ENCODE measurements around the gene TPRX1. TPM values are rescaled to one million over a fixed set of nuclear protein-coding genes. Genes with fewer than 3 reads are reported as not detected.
"Not testable (repeated sequence)": the region's sequence is repeated elsewhere in the genome, so short reads cannot be mapped to it uniquely, and the experiment has no call there.

The TPRX1 gene
- polyA plus RNA-seq, 4 donors = not detected

- Histone ChIP-seq H3K9me3 (ENCODE audit: control insufficient read depth in 2 of 2, insufficient read depth in 1 of 2, low read depth in 1 of 2, low read length in 1 of 2) (no peaks in the 10 kb centered on the region), H3K4me1 (ENCODE audit: control insufficient read depth in 3 of 3, insufficient read depth in 2 of 3, low read depth in 1 of 3, low read length in 2 of 3) (no peaks in the 10 kb centered on the region), H3K36me3 (ENCODE audit: control insufficient read depth in 3 of 3, insufficient read depth in 2 of 3, low read depth in 1 of 3, low read length in 3 of 3) (no peaks in the 10 kb centered on the region), H3K27me3 (ENCODE audit: control insufficient read depth in 3 of 3, insufficient read depth in 3 of 3, low read length in 3 of 3) (peaks cover 0 to 6% (median 0%) of the 10 kb centered on the region in 3 donors), H3K4me3 (ENCODE audit: low read depth in 1 of 3, low read length in 3 of 3) (no peak overlapping the region), H3K27ac (ENCODE audit: low read depth in 1 of 3, low read length in 2 of 3) (no peak overlapping the region)
- no peak for DNase-seq
- WGBS, 3 donors = 43 to 59% (median 45%) methylated on average over 14 of the region's 14 CpGs
- no peak for FAIRE-seq
Measured at GRCh38 chr19:47797996-47798903, 6.1 kb downstream of the TPRX1 start.

DNA sequence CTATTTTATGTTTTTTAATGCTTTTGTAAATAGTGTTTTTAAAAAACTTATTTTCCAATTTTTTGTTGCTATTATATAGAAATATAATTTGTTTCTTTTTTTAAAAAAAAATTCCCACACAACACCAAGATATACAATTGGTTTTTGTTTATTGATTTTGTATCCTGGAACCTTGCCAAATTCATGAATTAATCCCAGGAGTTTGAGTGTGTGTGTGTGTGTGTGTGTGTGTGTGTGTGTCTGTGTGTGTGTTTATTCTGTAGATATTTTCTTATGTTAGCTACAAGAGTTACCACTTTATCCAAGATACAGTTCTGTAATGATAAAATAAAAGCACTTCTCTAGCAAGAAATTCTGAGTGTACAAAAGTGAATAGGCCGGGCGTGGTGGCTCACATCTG is 7.6 kb downstream of the TPRX1 start:
- Histone ChIP-seq H3K27me3 (ENCODE audit: control insufficient read depth in 3 of 3, insufficient read depth in 3 of 3, low read length in 3 of 3) (peaks cover 0 to 6% (median 0%) of the 10 kb centered on the region in 3 donors), H3K36me3 (ENCODE audit: control insufficient read depth in 3 of 3, insufficient read depth in 2 of 3, low read depth in 1 of 3, low read length in 3 of 3) (no peaks in the 10 kb centered on the region), H3K4me3 (ENCODE audit: low read depth in 1 of 3, low read length in 3 of 3) (no peak overlapping the region), H3K27ac (ENCODE audit: low read depth in 1 of 3, low read length in 2 of 3) (no peak overlapping the region), H3K9me3 (ENCODE audit: control insufficient read depth in 2 of 2, insufficient read depth in 1 of 2, low read depth in 1 of 2, low read length in 1 of 2) (no peaks in the 10 kb centered on the region), H3K4me1 (ENCODE audit: control insufficient read depth in 3 of 3, insufficient read depth in 2 of 3, low read depth in 1 of 3, low read length in 2 of 3) (no peaks in the 10 kb centered on the region)
- 45 to 69% (median 50%) methylated on average over 2 of the region's 2 CpGs for WGBS, 3 donors
- DNase-seq = no peak
- FAIRE-seq = no peak

DNA sequence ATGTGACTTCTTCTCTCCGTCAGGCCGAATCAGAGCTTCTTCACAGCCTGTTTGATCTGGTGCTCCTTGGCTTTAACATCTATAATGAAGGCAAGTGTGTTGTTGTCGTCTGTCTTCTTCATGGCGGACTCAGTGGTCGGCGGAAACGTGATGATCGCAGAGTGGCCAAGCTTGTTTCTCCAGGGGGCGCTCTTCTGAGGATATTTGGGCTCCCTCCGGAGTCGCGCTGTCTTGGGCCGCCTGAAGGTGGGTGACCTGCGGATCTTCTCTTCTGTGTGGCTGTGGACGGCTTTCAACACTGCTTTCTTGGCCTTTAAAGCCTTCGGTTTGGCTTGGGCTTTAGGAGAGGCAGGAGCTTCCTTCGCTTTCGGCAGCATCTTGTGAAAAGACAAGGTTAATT is 9.8 kb downstream of the TPRX1 start:
- H3K4me1 ChIP-seq (ENCODE audit: control insufficient read depth in 3 of 3, insufficient read depth in 2 of 3, low read depth in 1 of 3, low read length in 2 of 3) = no peaks in the 10 kb centered on the region
- H3K36me3 ChIP-seq (ENCODE audit: control insufficient read depth in 3 of 3, insufficient read depth in 2 of 3, low read depth in 1 of 3, low read length in 3 of 3) = no peaks in the 10 kb centered on the region
- 83 to 89% (median 89%) methylated on average over 18 of the region's 18 CpGs for whole genome bisulfite sequencing, 3 donors
- H3K27ac ChIP-seq (ENCODE audit: low read depth in 1 of 3, low read length in 2 of 3) = no peak overlapping the region
- H3K9me3 ChIP-seq (ENCODE audit: control insufficient read depth in 2 of 2, insufficient read depth in 1 of 2, low read depth in 1 of 2, low read length in 1 of 2) = no peaks in the 10 kb centered on the region
- DNase-seq (no peak), FAIRE-seq (no peak)
- peaks cover 0 to 6% (median 0%) of the 10 kb centered on the region in 3 donors for H3K27me3 ChIP-seq (ENCODE audit: control insufficient read depth in 3 of 3, insufficient read depth in 3 of 3, low read length in 3 of 3)
- H3K4me3 ChIP-seq (ENCODE audit: low read depth in 1 of 3, low read length in 3 of 3) = no peak overlapping the region

DNA sequence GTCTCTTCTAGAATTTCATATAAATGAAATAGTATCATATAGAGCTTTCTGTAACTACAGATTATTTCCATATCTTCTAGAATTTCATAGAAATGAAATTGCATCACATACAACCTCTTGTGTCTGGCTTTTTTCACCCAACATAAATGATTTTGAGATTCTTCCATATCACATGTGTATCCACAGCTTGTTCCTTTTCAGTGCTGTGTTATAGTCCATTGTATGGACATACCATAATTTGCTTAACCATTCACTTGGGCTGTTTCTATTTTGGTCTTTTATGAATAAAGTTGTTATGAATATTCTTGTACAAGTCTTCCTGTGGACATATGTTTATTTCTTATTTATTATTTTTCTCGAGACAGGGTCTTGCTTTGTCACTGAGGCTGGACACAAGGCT is 11.7 kb downstream of the TPRX1 start:
- Histone ChIP-seq H3K4me3 (ENCODE audit: low read depth in 1 of 3, low read length in 3 of 3) (no peak overlapping the region), H3K4me1 (ENCODE audit: control insufficient read depth in 3 of 3, insufficient read depth in 2 of 3, low read depth in 1 of 3, low read length in 2 of 3) (no peaks in the 10 kb centered on the region), H3K27ac (ENCODE audit: low read depth in 1 of 3, low read length in 2 of 3) (no peak overlapping the region), H3K36me3 (ENCODE audit: control insufficient read depth in 3 of 3, insufficient read depth in 2 of 3, low read depth in 1 of 3, low read length in 3 of 3) (peaks cover 0 to 5% (median 0%) of the 10 kb centered on the region in 3 donors), H3K27me3 (ENCODE audit: control insufficient read depth in 3 of 3, insufficient read depth in 3 of 3, low read length in 3 of 3) (no peaks in the 10 kb centered on the region), H3K9me3 (ENCODE audit: control insufficient read depth in 2 of 2, insufficient read depth in 1 of 2, low read depth in 1 of 2, low read length in 1 of 2) (no peaks in the 10 kb centered on the region)
- 83 to 96% (median 96%) methylated on average over 1 of the region's 1 CpG for WGBS, 3 donors
- FAIRE-seq = no peak
- DNase-seq = no peak

DNA sequence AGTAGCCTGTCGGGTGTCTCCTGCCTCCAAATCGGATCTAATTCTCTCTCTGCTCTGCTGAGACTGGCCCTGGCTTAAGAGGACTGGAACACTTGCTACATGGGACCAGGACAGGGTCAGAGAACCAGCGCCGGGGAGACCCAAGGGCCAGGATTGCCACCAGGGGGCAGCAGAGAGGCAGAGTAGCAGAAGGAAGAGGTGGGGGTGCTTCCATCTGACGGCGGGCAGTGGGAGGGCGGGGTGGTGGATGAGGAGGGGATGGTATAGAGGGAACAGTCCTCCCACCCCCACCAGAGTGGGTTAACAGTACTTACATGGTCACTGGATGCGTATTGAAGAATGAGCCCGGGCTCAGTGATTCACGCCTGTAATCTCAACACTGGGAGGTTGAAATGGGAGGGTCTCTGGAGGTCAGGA is 13.9 kb downstream of the TPRX1 start:
- no peak overlapping the region for H3K4me3 ChIP-seq (ENCODE audit: low read depth in 1 of 3, low read length in 3 of 3)
- DNase-seq (peak; percentile 71 to 81), FAIRE-seq (no peak)
- WGBS, 3 donors = 9 to 12% (median 11%) methylated on average over 10 of the region's 10 CpGs
- H3K9me3 ChIP-seq (ENCODE audit: control insufficient read depth in 2 of 2, insufficient read depth in 1 of 2, low read depth in 1 of 2, low read length in 1 of 2) = no peaks in the 10 kb centered on the region
- H3K36me3 ChIP-seq (ENCODE audit: control insufficient read depth in 3 of 3, insufficient read depth in 2 of 3, low read depth in 1 of 3, low read length in 3 of 3) = peaks cover 0 to 23% (median 0%) of the 10 kb centered on the region in 3 donors
- no peak overlapping the region for H3K27ac ChIP-seq (ENCODE audit: low read depth in 1 of 3, low read length in 2 of 3)
- no peaks in the 10 kb centered on the region for H3K4me1 ChIP-seq (ENCODE audit: control insufficient read depth in 3 of 3, insufficient read depth in 2 of 3, low read depth in 1 of 3, low read length in 2 of 3)
- H3K27me3 ChIP-seq (ENCODE audit: control insufficient read depth in 3 of 3, insufficient read depth in 3 of 3, low read length in 3 of 3) = no peaks in the 10 kb centered on the region

DNA sequence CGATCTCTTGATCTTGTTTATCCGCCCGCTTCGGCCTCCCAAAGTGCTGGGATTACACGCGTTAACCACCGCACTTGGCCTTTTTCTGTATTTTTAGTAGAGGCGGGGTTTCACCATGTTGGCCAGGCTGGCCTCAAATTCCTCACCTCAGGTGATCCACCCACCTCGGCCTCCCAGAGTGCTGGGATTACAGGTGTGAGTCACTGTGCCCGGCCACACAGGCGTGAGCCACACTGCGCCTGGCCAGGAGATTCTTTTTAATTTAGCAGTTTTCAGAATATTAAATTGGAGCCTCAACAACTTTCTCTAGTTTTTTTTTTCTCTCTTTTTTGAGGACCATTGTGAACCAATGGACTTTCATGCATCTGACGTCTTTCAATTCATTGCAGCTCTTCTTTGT is 14.5 kb downstream of the TPRX1 start:
- not testable (repeated sequence) for H3K4me1 ChIP-seq (ENCODE audit: control insufficient read depth in 3 of 3, insufficient read depth in 2 of 3, low read depth in 1 of 3, low read length in 2 of 3); H3K4me3 ChIP-seq (ENCODE audit: low read depth in 1 of 3, low read length in 3 of 3); FAIRE-seq; H3K9me3 ChIP-seq (ENCODE audit: control insufficient read depth in 2 of 2, insufficient read depth in 1 of 2, low read depth in 1 of 2, low read length in 1 of 2); H3K27me3 ChIP-seq (ENCODE audit: control insufficient read depth in 3 of 3, insufficient read depth in 3 of 3, low read length in 3 of 3); H3K27ac ChIP-seq (ENCODE audit: low read depth in 1 of 3, low read length in 2 of 3); DNase-seq
- peaks cover 0 to 29% (median 0%) of the 10 kb centered on the region in 3 donors for H3K36me3 ChIP-seq (ENCODE audit: control insufficient read depth in 3 of 3, insufficient read depth in 2 of 3, low read depth in 1 of 3, low read length in 3 of 3)
- 81 to 87% (median 84%) methylated on average over 13 of the region's 13 CpGs for WGBS, 3 donors

DNA sequence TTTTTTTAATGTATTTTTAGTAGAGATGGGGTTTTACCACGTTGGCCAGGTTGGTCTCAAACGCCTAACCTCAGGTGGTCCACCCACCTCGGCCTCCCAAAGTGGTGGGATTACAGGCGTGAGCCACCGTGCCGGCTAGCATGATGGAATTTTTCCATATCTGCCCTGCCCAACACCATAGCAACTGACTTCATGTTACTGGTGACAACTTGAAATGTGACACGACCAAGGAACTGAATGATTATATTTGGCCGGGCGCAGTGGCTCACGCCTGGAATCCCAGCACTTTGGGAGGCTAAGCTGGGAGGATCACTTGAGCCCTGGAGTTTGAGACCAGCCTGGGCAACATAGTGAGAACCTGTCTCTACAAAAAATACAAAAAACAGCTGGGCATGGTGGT is 17.0 kb downstream of the TPRX1 start:
- peaks cover 0 to 51% (median 0%) of the 10 kb centered on the region in 3 donors for H3K36me3 ChIP-seq (ENCODE audit: control insufficient read depth in 3 of 3, insufficient read depth in 2 of 3, low read depth in 1 of 3, low read length in 3 of 3)
- not testable (repeated sequence) for H3K27me3 ChIP-seq (ENCODE audit: control insufficient read depth in 3 of 3, insufficient read depth in 3 of 3, low read length in 3 of 3); DNase-seq; H3K4me3 ChIP-seq (ENCODE audit: low read depth in 1 of 3, low read length in 3 of 3); H3K27ac ChIP-seq (ENCODE audit: low read depth in 1 of 3, low read length in 2 of 3); FAIRE-seq; H3K9me3 ChIP-seq (ENCODE audit: control insufficient read depth in 2 of 2, insufficient read depth in 1 of 2, low read depth in 1 of 2, low read length in 1 of 2); H3K4me1 ChIP-seq (ENCODE audit: control insufficient read depth in 3 of 3, insufficient read depth in 2 of 3, low read depth in 1 of 3, low read length in 2 of 3)
- WGBS, 3 donors = 86 to 89% (median 88%) methylated on average over 10 of the region's 10 CpGs

GRCh38 chr19:47786566-47786965 is 17.8 kb downstream of the TPRX1 start:
- H3K36me3 ChIP-seq (ENCODE audit: control insufficient read depth in 3 of 3, insufficient read depth in 2 of 3, low read depth in 1 of 3, low read length in 3 of 3) = peaks cover 0 to 58% (median 2%) of the 10 kb centered on the region in 3 donors
- no peak for FAIRE-seq

More at GRCh38 chr19:47786566-47786965, 17.8 kb downstream of the TPRX1 start:
- DNase-seq = no peak
- H3K9me3 ChIP-seq (ENCODE audit: control insufficient read depth in 2 of 2, insufficient read depth in 1 of 2, low read depth in 1 of 2, low read length in 1 of 2) = no peaks in the 10 kb centered on the region
- no peak overlapping the region for H3K4me3 ChIP-seq (ENCODE audit: low read depth in 1 of 3, low read length in 3 of 3)
- 94 to 97% (median 95%) methylated on average over 7 of the region's 7 CpGs for WGBS, 3 donors
- H3K27ac ChIP-seq (ENCODE audit: low read depth in 1 of 3, low read length in 2 of 3) = no peak overlapping the region
- H3K27me3 ChIP-seq (ENCODE audit: control insufficient read depth in 3 of 3, insufficient read depth in 3 of 3, low read length in 3 of 3) = no peaks in the 10 kb centered on the region
- no peaks in the 10 kb centered on the region for H3K4me1 ChIP-seq (ENCODE audit: control insufficient read depth in 3 of 3, insufficient read depth in 2 of 3, low read depth in 1 of 3, low read length in 2 of 3)
